HG02840 (cell line): ENCODE results near the gene EIPR1.
"Not testable (repeated sequence)": the region's sequence is repeated elsewhere in the genome, so short reads cannot be mapped to it uniquely, and the experiment has no call there.

Experiments used
- ATAC-seq: cut with Tn5 transposase; IDR thresholded peaks from one replicate; pipeline ENCODE4 v1.9.1; 2021; ENCODE audit warnings: mild to moderate bottlenecking, moderate library complexity, moderate number of reproducible peaks; ENCODE audit not compliant: unreplicated experiment, low FRiP score

The EIPR1 gene

GRCh38 chr2:3202926-3203325 is 174.7 kb downstream of the EIPR1 start:
- ATAC-seq: no peak

DNA sequence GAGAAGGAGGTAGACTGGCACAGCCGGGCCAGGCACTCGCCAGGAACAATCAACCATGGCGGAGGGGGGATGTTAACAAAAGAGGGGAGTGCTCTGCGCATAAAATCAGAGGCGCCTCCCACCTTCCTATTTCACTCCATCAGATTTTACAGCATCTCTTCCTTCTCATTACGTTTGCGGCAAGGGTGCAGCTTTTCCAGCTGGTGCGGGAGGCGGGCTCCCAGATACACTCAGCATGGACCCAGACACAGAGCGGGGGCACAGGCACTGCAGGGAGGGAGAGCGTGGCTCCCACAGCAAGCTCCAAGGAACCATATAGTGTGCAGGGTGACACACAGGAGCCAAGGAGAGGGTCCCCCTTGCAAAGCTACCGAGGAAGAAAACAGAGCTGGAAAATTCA is 176.3 kb downstream of the EIPR1 start:
- ATAC-seq: no peak

- no peak for ATAC-seq
These were observed 177.1 kb downstream of the EIPR1 start for GRCh38 chr2:3200420-3200939.

GRCh38 chr2:3199627-3200345 is 177.8 kb downstream of the EIPR1 start:
- ATAC-seq: no peak

DNA sequence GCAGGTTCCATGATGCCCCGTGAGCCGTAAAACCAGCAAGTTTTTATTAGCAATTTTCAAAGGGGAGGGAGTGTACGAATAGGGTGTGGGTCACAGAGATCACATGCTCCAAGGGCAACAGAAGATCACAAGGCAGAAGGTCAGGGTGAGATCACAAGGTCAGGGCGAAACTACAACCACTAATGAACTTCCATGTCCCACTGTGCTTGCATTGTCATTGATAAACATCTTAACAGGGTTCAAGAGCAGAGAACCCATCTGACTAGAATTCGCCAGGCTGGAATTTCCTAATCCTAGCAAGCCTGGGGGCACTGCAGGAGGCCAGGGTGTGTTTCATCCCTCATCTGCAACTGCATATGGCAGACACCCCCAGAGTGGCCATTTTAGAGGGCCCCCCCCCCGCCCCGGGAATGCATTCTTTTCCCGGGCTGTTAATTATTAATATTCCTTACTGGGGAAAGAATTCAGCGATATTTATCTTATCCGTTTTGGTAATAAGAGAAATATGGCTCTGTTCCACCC is 178.9 kb downstream of the EIPR1 start:
- ATAC-seq: not testable (repeated sequence)

DNA sequence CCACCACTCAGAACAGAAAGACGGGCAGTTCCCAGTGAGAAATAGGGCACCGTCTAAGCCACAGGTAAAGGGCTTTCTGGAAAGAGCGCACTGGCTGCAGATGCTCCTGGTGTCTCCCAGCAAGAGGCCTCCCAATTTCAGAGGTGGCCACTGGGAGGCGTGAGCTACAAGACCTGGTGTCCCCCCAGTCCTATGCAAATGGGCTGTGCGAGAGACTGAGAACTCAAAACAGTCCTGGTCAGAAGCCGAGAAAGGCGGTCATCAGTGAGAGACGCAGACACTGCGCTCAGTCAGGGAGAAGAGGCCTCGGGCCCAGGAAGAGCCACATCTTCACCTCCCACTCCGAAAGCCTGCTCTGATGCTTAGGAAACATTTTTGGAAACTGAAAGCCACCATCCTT is 179.5 kb downstream of the EIPR1 start:
- ATAC-seq: no peak

GRCh38 chr2:3197308-3197707 is 180.3 kb downstream of the EIPR1 start:
- no peak for ATAC-seq

DNA sequence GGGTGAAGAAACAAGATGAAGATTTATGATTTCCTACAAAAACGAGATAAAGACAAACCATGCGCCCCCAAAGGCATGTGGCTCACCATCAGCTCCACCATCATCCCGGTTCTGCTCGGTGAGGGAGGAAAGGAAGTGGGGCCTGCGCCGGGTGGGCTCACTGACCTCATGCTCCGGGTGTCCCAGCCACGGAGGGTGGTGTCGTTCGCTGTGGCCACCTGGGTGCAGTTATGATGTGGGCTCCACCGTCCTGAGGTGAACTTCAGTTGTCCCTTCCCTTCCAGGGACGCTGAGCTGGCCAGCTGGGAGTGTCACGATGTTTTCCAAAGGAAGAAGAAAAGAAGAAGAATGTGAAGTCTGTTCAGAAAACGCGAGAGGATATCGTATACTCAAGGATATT is 180.9 kb downstream of the EIPR1 start:
- ATAC-seq: no peak

- ATAC-seq: no peak
These were observed 181.8 kb downstream of the EIPR1 start for GRCh38 chr2:3195641-3196476.

DNA sequence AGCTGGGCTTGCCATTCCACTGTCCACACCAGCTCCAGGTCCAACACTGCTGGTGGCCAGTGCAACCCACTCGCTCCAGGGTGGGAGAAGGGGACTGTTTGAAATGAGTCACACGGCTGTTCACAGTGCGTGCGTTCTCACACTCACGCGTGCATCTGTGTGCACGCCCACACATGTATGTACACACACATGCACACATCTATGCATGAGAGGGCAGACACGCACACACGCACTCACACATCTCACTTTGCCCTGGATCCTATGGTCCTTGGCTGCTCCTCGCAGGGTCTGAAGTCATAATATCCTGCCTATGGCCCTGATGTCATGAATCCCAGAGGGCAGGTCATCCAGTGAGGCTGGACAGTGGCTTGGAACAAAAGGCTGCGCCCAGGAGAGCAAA is 182.8 kb downstream of the EIPR1 start:
- ATAC-seq: no peak

- ATAC-seq: no peak
These were observed 183.9 kb downstream of the EIPR1 start for GRCh38 chr2:3193443-3194330.

- no peak for ATAC-seq
These were observed 184.7 kb downstream of the EIPR1 start for GRCh38 chr2:3192920-3193319.

GRCh38 chr2:3192281-3192818 is 185.3 kb downstream of the EIPR1 start:
- no peak for ATAC-seq

- ATAC-seq: no peak
These were observed 187.7 kb downstream of the EIPR1 start for GRCh38 chr2:3189961-3190360.

- no peak for ATAC-seq
These were observed 188.5 kb downstream of the EIPR1 start for GRCh38 chr2:3189076-3189591.

- no peak for ATAC-seq
These were observed 189.1 kb downstream of the EIPR1 start for GRCh38 chr2:3188405-3188946.

DNA sequence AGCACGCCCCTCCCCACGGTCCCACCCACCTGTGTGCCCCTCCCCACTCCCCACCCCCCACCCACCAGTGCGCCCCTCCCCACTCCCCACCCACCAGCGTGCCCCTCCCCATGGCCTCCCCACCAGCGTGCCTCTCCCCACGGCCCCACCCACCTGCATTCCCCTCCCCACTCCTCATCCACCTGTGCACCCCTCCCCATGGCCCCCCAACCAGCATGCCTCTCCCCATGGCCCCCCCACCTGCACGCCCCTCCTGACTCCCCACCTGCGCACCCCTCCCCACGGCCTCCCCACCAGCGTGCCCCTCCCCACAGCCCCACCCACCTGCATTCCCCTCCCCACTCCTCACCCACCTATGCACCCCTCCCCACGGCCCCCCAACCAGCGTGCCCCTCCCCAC is 190.2 kb downstream of the EIPR1 start:
- ATAC-seq: no peak

DNA sequence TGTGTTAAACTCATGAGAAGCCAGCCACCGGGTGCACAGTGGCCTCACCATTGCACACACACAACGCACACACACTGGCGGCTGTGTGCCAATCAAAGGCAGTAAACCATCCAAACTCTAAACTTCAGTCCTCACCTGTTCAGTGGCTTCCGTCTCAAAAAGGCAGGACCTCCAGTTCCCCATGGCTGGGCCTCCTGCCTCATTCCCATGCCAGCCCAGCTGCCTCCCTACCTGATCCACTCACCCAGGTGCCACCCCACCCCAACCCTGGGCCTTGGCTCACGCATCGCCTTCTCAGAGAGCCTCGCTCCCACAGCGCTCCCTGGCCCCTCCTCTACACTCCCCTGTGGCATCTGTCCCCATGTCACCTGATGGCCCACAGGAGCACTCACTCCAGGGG is 190.9 kb downstream of the EIPR1 start:
- ATAC-seq: no peak

- ATAC-seq: no peak
These were observed 191.7 kb downstream of the EIPR1 start for GRCh38 chr2:3185910-3186309.

- ATAC-seq: no peak
These were observed 192.4 kb downstream of the EIPR1 start for GRCh38 chr2:3185256-3185655.
